ENCODE results near the gene CHST15. TPM values are rescaled to one million over a fixed set of nuclear protein-coding genes. Genes with fewer than 3 reads are reported as not detected.

The CHST15 gene
- total and polyA plus RNA-seq, 2 of the 13 experiments (the other 11 are each of a cell fraction or from before 2014, with no cell fraction given): 1.4 to 94.7 TPM

GRCh38 chr10:124087672-124088634 is 5.4 kb downstream of the CHST15 start (continued):
- 0 out of 2 replicates have a peak, but pooled peaks have one; percentile 31 for TF ChIP-seq CSRNP1 (CRISPR knock-in tag; IDR thresholded peaks at IDR 0.05)
- 0 out of 2 replicates have a peak, but pooled peaks have one; percentile 19 for TF ChIP-seq PITX1 (CRISPR knock-in tag; IDR thresholded peaks at IDR 0.05)
- TF ChIP-seq CTCF (CRISPR knock-in tag; IDR thresholded peaks at IDR 0.05): 0 out of 2 replicates have a peak, but pooled peaks have one; percentile 11
- no peak for TF ChIP-seq RAD21 (CRISPR knock-in tag; IDR thresholded peaks at IDR 0.05)
- no peak for TF ChIP-seq ZNF570 (CRISPR knock-in tag; IDR thresholded peaks at IDR 0.05; ENCODE audit: borderline replicate concordance)
- no peak for TF ChIP-seq AHR (CRISPR knock-in tag; IDR thresholded peaks at IDR 0.05)
- TF ChIP-seq ZMYM3 (CRISPR knock-in tag; IDR thresholded peaks at IDR 0.05): 0 out of 2 replicates have a peak, but pooled peaks have one; percentile 11
- peak; percentile 79 for TF ChIP-seq HNRNPL (IDR thresholded peaks at IDR 0.05; ENCODE audit: low read depth, low read length)
- TF ChIP-seq ZBTB38 (CRISPR knock-in tag; IDR thresholded peaks at IDR 0.05): peak; percentile 85; the same call in 1 of the 2 replicates
- TF ChIP-seq ZNF687 (CRISPR knock-in tag; IDR thresholded peaks at IDR 0.05): peak; percentile 89
- 0 out of 2 replicates have a peak, but pooled peaks have one; percentile 28 for TF ChIP-seq GATAD2A (CRISPR knock-in tag; IDR thresholded peaks at IDR 0.05)
- peak; percentile 28; the same call in 1 of the 2 replicates for TF ChIP-seq ZNF280D (CRISPR knock-in tag; IDR thresholded peaks at IDR 0.05)
- TF ChIP-seq ZNF430 (CRISPR knock-in tag; IDR thresholded peaks at IDR 0.05): 0 out of 2 replicates have a peak, but pooled peaks have one; percentile 47
- TF ChIP-seq, protein P1, sequence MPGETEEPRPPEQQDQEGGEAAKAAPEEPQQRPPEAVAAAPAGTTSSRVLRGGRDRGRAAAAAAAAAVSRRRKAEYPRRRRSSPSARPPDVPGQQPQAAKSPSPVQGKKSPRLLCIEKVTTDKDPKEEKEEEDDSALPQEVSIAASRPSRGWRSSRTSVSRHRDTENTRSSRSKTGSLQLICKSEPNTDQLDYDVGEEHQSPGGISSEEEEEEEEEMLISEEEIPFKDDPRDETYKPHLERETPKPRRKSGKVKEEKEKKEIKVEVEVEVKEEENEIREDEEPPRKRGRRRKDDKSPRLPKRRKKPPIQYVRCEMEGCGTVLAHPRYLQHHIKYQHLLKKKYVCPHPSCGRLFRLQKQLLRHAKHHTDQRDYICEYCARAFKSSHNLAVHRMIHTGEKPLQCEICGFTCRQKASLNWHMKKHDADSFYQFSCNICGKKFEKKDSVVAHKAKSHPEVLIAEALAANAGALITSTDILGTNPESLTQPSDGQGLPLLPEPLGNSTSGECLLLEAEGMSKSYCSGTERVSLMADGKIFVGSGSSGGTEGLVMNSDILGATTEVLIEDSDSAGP (CRISPR knock-in tag; IDR thresholded peaks at IDR 0.05; ENCODE audit: borderline replicate concordance): 0 out of 2 replicates have a peak, but pooled peaks have one; percentile 41

All from HepG2 (cell line).